HCT116 (cell line): ENCODE results near the gene ZNF445. TPM values are rescaled to one million over a fixed set of nuclear protein-coding genes. Genes with fewer than 3 reads are reported as not detected.

Source experiments
- ATAC-seq: fragments of 200-7000 bp; cut with Tn5 transposase; 2 replicates; pipeline ENCODE4 v1.9.1; 2020; ENCODE audit warnings: mild to moderate bottlenecking, moderate library complexity
- BruUV-seq: library from RNA; stranded (reverse); fragments of 400-500 nt; replicated peaks from 2 replicates; lab custom pipeline; 2021; lab: Mats Ljungman, UMichigan
- CTCF ChIA-PET: fragments of 300-600 bp; sonication (Branson Sonifier 250); formaldehyde crosslinking; loops from one replicate; lab custom pipeline; 2021; ENCODE audit warnings: antibody characterized with exemption; lab: Charles Lee
- POLR2A ChIA-PET: fragments of 300-600, 350-600 bp; sonication (Branson Sonifier 250); formaldehyde crosslinking; loops from one replicate; lab custom pipeline; 2021; ENCODE audit warnings: antibody characterized with exemption; lab: Charles Lee
- RAD21 ChIA-PET, 2 experiments: fragments of 300-600 bp; sonication (Branson Sonifier 250); formaldehyde crosslinking; loops; one replicate each; lab custom pipeline; 2023; ENCODE audit warnings: low total read pairs in 2 of 2; ENCODE audit not compliant: uncharacterized antibody in 2 of 2, unreplicated experiment in 2 of 2, low non-redundant PET in 1 of 2; lab: Charles Lee
- DNase-seq: peaks from one replicate; pipeline ENCODE4 v3.0.0-alpha.2; 2010; ENCODE audit warnings: low read depth, low spot score
- H2AFZ ChIP-seq: fragments of 200-600 bp; shearing (Covaris generic), sonication (generic); 2 replicates; pipeline ENCODE4 v1.6.1; 2017; ENCODE audit warnings: low read depth, mixed run types, mixed read lengths, antibody characterized with exemption, low read length; ENCODE audit not compliant: poor library complexity, severe bottlenecking
- H3K27ac ChIP-seq: 2 replicates; pipeline ENCODE4 v1.5.1; 2012; ENCODE audit warnings: low read depth, low read length
- H3K27me3 ChIP-seq: fragments of 200-600 bp; sonication (generic); 2 replicates; pipeline ENCODE4 v1.6.1; 2016; ENCODE audit warnings: mixed run types, low read length, mixed read lengths; ENCODE audit not compliant: insufficient read depth
- H3K36me3 ChIP-seq, 2 experiments: fragments of 200-500 bp in 1 of 2; fragments of 200-600 bp in 1 of 2; sonication (Bioruptor generic) in 1 of 2; sonication (generic) in 1 of 2; 2 replicates each; pipeline versions ENCODE4 v1.5.1 to v1.6.1; 2014 to 2016; ENCODE audit warnings: low read length in 2 of 2, inconsistent platforms in 1 of 2, mixed read lengths in 1 of 2, mixed run types in 1 of 2; ENCODE audit not compliant: insufficient read depth in 2 of 2, control insufficient read depth in 1 of 2
- H3K4me1 ChIP-seq, 2 experiments: fragments of 200-600 bp in 1 of 2; sonication (generic) in 1 of 2; 2 replicates each; pipeline versions ENCODE4 v1.5.1 to v1.6.1; 2012 to 2017; ENCODE audit warnings: low read length in 2 of 2, inconsistent platforms in 1 of 2, mild to moderate bottlenecking in 1 of 2, mixed read lengths in 1 of 2, mixed run types in 1 of 2, moderate library complexity in 1 of 2; ENCODE audit not compliant: insufficient read depth in 2 of 2, control insufficient read depth in 1 of 2
- H3K4me2 ChIP-seq: fragments of 200-600 bp; sonication (generic); 2 replicates; pipeline ENCODE4 v1.6.1; 2017; ENCODE audit warnings: mixed run types, low read length, mixed read lengths
- H3K4me3 ChIP-seq, 2 experiments: fragments of 200-600 bp in 1 of 2; sonication (generic) in 1 of 2; replicated peaks in 1 of 2; 2 replicates each; pipeline ENCODE4 v1.5.1; 2011 to 2016; ENCODE audit warnings: low read length in 2 of 2, control low read depth in 1 of 2, low read depth in 1 of 2, mild to moderate bottlenecking in 1 of 2, mixed read lengths in 1 of 2, mixed run types in 1 of 2
- H3K79me2 ChIP-seq: fragments of 200-600 bp; sonication (generic); 2 replicates; pipeline ENCODE4 v1.6.1; 2017; ENCODE audit warnings: mild to moderate bottlenecking, mixed run types, low read length, moderate library complexity, mixed read lengths; ENCODE audit not compliant: insufficient read depth
- H3K9ac ChIP-seq: fragments of 200-600 bp; sonication (generic); 2 replicates; pipeline ENCODE4 v1.6.1; 2016; ENCODE audit warnings: low read length, mixed read lengths
- H3K9me2 ChIP-seq: fragments of 200-600 bp; sonication (generic), shearing (Covaris generic); 2 replicates; pipeline ENCODE4 v1.6.1; 2017; ENCODE audit warnings: mixed run types, mild to moderate bottlenecking, moderate library complexity; ENCODE audit not compliant: insufficient read depth
- H3K9me3 ChIP-seq, 2 experiments: fragments of 200-500 bp in 1 of 2; fragments of 200-600 bp in 1 of 2; sonication (Bioruptor generic) in 1 of 2; sonication (generic) in 1 of 2; 2 replicates each; pipeline ENCODE4 v1.6.1; 2014 to 2017; ENCODE audit warnings: low read length in 2 of 2, mixed read lengths in 2 of 2, inconsistent platforms in 1 of 2, low read depth in 1 of 2, mild to moderate bottlenecking in 1 of 2, mixed run types in 1 of 2, moderate library complexity in 1 of 2; ENCODE audit not compliant: control insufficient read depth in 1 of 2, insufficient read depth in 1 of 2
- H4K20me1 ChIP-seq: fragments of 200-600 bp; sonication (generic), shearing (Covaris generic); 2 replicates; pipeline ENCODE4 v1.6.1; 2017; ENCODE audit warnings: mixed run types, mild to moderate bottlenecking, moderate library complexity; ENCODE audit not compliant: insufficient read depth
- CEBPB ChIP-seq: IDR thresholded peaks from 2 replicates; pipeline ENCODE4 v1.6.1; 2012; ENCODE audit warnings: low read depth
- CTCF ChIP-seq, 3 experiments: fragments of 200-600 bp in 1 of 3; sonication (generic) in 1 of 3; IDR thresholded peaks in 2 of 3; conservative IDR thresholded peaks in 1 of 3; 2 replicates each; pipeline ENCODE4 v1.5.1; 2012 to 2017; ENCODE audit warnings: low read depth in 2 of 3, low read length in 2 of 3, antibody characterized with exemption in 1 of 3, borderline replicate concordance in 1 of 3, control low read depth in 1 of 3, mild to moderate bottlenecking in 1 of 3, mixed read lengths in 1 of 3, mixed run types in 1 of 3, moderate library complexity in 1 of 3; ENCODE audit not compliant: insufficient read depth in 1 of 3
- EGR1 ChIP-seq: IDR thresholded peaks from 2 replicates; pipeline ENCODE4 v1.6.1; 2012; ENCODE audit warnings: low read depth
- ELF1 ChIP-seq: IDR thresholded peaks from 2 replicates; pipeline ENCODE4 v1.6.1; 2012; ENCODE audit warnings: low read depth, borderline replicate concordance
- JUND ChIP-seq: IDR thresholded peaks from 2 replicates; pipeline ENCODE4 v1.6.1; 2012
- MAX ChIP-seq: IDR thresholded peaks from 2 replicates; pipeline ENCODE4 v1.6.1; 2012
- POLR2AphosphoS5 ChIP-seq: IDR thresholded peaks from 2 replicates; pipeline ENCODE4 v1.6.1; 2011; ENCODE audit warnings: mild to moderate bottlenecking, low read depth, low read length, moderate library complexity
- SIN3A ChIP-seq: IDR thresholded peaks from 2 replicates; pipeline ENCODE4 v1.6.1; 2012; ENCODE audit warnings: low read depth
- SP1 ChIP-seq: IDR thresholded peaks from 2 replicates; pipeline ENCODE4 v1.6.1; 2012; ENCODE audit warnings: low read depth
- SRF ChIP-seq: IDR thresholded peaks from 2 replicates; pipeline ENCODE4 v1.6.1; 2012; ENCODE audit warnings: low read depth
- TCF7L2 ChIP-seq: IDR thresholded peaks from 2 replicates; pipeline ENCODE4 v1.7.0; 2011; ENCODE audit warnings: borderline replicate concordance, inconsistent platforms; ENCODE audit not compliant: insufficient read depth, insufficient read length; ENCODE audit errors: extremely low read depth
- YY1 ChIP-seq: IDR thresholded peaks from 2 replicates; pipeline ENCODE4 v1.6.1; 2011; ENCODE audit warnings: low read length, low read depth, moderate library complexity, mild to moderate bottlenecking; ENCODE audit not compliant: insufficient replicate concordance; ENCODE audit errors: extremely low read depth
- ZBTB33 ChIP-seq: IDR thresholded peaks from 2 replicates; pipeline ENCODE4 v1.6.1; 2011; ENCODE audit warnings: mild to moderate bottlenecking, low read length, moderate library complexity; ENCODE audit not compliant: insufficient replicate concordance; ENCODE audit errors: extremely low read depth
- ZNF274 ChIP-seq: fragments of 200-500 bp; sonication (Bioruptor generic); IDR thresholded peaks from 2 replicates; pipeline ENCODE4 v1.6.1; 2014; ENCODE audit warnings: mild to moderate bottlenecking, low read depth, low read length, inconsistent platforms
- intact Hi-C: fragments of 100-400 bp; cut with micrococcal nuclease; formaldehyde crosslinking; loops from 2 replicates; pipeline ENCODE4 v1.10.0; 2022
- total RNA-seq: library from RNA; stranded (reverse); gene quantifications from one replicate; pipeline ENCODE4 v1.2.1, GENCODE V29; 2021; ENCODE audit not compliant: unreplicated experiment

The ZNF445 gene
- total RNA-seq, 1 experiment from 2014 or later, result 19.9 TPM

- TF ChIP-seq CEBPB, result no peak
- TF ChIP-seq YY1, result no peak
- TF ChIP-seq MAX, result no peak
- TF ChIP-seq SP1, result no peak
- no peak for TF ChIP-seq JUND
- TF ChIP-seq ELF1, result no peak
- no peak for TF ChIP-seq SRF
- no peak for TF ChIP-seq POLR2AphosphoS5
- TF ChIP-seq, all 23 proteins: peak for 0
- RAD21 ChIA-PET, result no interaction called here
- intact Hi-C loops, result no loop called here
- Histone ChIP-seq H3K4me3 (no peak overlapping the region), H3K9me2 (no peaks in the 10 kb centered on the region), H3K4me2 (no peak overlapping the region), H4K20me1 (no peaks in the 10 kb centered on the region), H3K27me3 (no peaks in the 10 kb centered on the region), H3K9me3 (no peaks in the 10 kb centered on the region), H3K27ac (no peak overlapping the region), H2AFZ (no peak overlapping the region), H3K4me1 (no peaks in the 10 kb centered on the region), H3K79me2 (no peaks in the 10 kb centered on the region), H3K9ac (no peak overlapping the region), H3K36me3 (peaks cover 26 to 41% of the 10 kb centered on the region in 2 experiments)
- ATAC-seq (no peak), DNase-seq (no peak)
- CTCF ChIA-PET, result no interaction called here
- POLR2A ChIA-PET, result no interaction called here
- no TSS peak for BruUV-seq
These were observed 32.4 kb downstream of the ZNF445 start for GRCh38 chr3:44444896-44445691.

GRCh38 chr3:44444437-44444836 lies 33.0 kb downstream of the ZNF445 start:
- Histone ChIP-seq H2AFZ (no peak overlapping the region), H3K4me2 (no peak overlapping the region), H3K9me2 (no peaks in the 10 kb centered on the region), H3K27me3 (no peaks in the 10 kb centered on the region), H3K4me3 (no peak overlapping the region), H3K27ac (no peak overlapping the region), H3K9ac (no peak overlapping the region), H3K9me3 (no peaks in the 10 kb centered on the region), H4K20me1 (no peaks in the 10 kb centered on the region), H3K79me2 (no peaks in the 10 kb centered on the region), H3K4me1 (no peaks in the 10 kb centered on the region), H3K36me3 (peaks cover 24 to 37% of the 10 kb centered on the region in 2 experiments)
- no TSS peak for BruUV-seq
- DNase-seq, result no peak
- ChIA-PET CTCF (no interaction called here), POLR2A (no interaction called here), RAD21 (no interaction called here)
- intact Hi-C loops, result no loop called here
- TF ChIP-seq CTCF (IDR thresholded peaks at IDR 0.05 in 2 of 3, conservative IDR thresholded peaks at IDR 0.05 in 1 of 3; ENCODE audit: borderline replicate concordance in 1 of 3, insufficient read depth in 1 of 3, low read depth in 2 of 3, low read length in 2 of 3) (no peak), ZNF274 (no peak), TCF7L2 (no peak), ZBTB33 (no peak), SIN3A (no peak), EGR1 (no peak), SRF (no peak), POLR2AphosphoS5 (no peak), ELF1 (no peak), JUND (no peak)
- no peak for ATAC-seq
